A673 (cell line): ENCODE results near the gene KIRREL3.

Source experiments
- EZH2 ChIP-seq: fragments of 200-600 bp; sonication (generic); IDR thresholded peaks from 2 replicates; pipeline ENCODE4 v1.6.1; 2017; ENCODE audit warnings: borderline replicate concordance, low read depth, mild to moderate bottlenecking, mixed read lengths, antibody characterized with exemption, low read length; ENCODE audit not compliant: poor library complexity, severe bottlenecking
- TF ChIP-seq, protein P1 (sequence below): fragments of 300-800, 200-600 bp; sonication (generic); conservative IDR thresholded peaks from 2 replicates; pipeline ENCODE4 v1.5.1; 2017; ENCODE audit warnings: low read depth, mild to moderate bottlenecking, antibody characterized with exemption, low read length, moderate library complexity, mixed read lengths

DNA sequence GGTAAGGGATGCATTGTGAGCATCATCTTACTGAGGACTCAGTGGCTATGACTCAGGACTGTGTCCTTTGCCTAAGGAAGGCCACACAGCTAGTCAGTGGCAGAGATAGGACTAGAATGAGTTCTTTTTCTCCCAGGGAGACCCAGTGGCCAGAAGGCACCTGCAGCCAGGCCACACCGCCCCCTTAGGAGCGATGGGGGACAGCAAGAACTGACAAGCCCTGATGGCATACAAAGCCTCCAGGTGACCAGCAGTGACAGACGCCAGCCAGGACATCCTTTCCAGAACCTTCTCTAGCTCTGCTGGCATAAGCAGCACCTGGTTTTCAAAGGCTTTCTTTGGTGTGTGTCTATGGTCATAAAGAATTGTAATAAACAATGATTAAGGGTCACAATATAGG, 405.0 kb downstream of the KIRREL3 start:
- TF ChIP-seq, protein P1, sequence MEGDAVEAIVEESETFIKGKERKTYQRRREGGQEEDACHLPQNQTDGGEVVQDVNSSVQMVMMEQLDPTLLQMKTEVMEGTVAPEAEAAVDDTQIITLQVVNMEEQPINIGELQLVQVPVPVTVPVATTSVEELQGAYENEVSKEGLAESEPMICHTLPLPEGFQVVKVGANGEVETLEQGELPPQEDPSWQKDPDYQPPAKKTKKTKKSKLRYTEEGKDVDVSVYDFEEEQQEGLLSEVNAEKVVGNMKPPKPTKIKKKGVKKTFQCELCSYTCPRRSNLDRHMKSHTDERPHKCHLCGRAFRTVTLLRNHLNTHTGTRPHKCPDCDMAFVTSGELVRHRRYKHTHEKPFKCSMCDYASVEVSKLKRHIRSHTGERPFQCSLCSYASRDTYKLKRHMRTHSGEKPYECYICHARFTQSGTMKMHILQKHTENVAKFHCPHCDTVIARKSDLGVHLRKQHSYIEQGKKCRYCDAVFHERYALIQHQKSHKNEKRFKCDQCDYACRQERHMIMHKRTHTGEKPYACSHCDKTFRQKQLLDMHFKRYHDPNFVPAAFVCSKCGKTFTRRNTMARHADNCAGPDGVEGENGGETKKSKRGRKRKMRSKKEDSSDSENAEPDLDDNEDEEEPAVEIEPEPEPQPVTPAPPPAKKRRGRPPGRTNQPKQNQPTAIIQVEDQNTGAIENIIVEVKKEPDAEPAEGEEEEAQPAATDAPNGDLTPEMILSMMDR, result no peak
- TF ChIP-seq EZH2, result no peak
